Measurements from ENCODE around the gene AP1S2.

AP1S2 gene

DNA sequence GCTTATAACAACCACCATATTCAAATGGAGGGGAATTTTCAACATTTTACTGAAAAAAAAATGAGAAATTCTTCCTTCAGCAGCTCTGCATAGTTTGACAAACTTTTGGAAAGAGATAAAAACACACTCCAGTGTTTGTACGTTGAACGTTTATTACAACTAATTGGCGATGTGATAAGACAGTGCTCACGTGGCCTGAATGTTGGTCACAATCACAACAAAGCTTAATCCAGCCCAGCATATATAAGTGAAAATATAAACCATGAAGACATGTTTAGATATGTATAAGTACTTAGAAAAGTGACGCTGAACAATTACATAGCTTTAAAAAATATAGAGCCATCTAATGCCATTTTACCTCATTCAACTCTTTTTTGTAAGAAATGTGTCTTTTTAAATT, 28.7 kb downstream of the AP1S2 start:
- Histone ChIP-seq H3K4me1 (no peaks in the 10 kb centered on the region), H3K27me3 (ENCODE audit: control insufficient read depth, insufficient read depth, low read length) (no peaks in the 10 kb centered on the region), H3K9me3 (ENCODE audit: control insufficient read depth, low read length) (no peaks in the 10 kb centered on the region), H3K36me3 (ENCODE audit: control insufficient read depth, insufficient read depth, low read length) (no peaks in the 10 kb centered on the region), H2AFZ (no peak overlapping the region), H3K4me3 (ENCODE audit: low read depth, low read length) (no peak overlapping the region), H3K79me2 (no peaks in the 10 kb centered on the region), H3K4me2 (ENCODE audit: low read length) (no peak overlapping the region), H3K27ac (no peak overlapping the region), H3K9ac (no peak overlapping the region)
- TF ChIP-seq, protein P1, sequence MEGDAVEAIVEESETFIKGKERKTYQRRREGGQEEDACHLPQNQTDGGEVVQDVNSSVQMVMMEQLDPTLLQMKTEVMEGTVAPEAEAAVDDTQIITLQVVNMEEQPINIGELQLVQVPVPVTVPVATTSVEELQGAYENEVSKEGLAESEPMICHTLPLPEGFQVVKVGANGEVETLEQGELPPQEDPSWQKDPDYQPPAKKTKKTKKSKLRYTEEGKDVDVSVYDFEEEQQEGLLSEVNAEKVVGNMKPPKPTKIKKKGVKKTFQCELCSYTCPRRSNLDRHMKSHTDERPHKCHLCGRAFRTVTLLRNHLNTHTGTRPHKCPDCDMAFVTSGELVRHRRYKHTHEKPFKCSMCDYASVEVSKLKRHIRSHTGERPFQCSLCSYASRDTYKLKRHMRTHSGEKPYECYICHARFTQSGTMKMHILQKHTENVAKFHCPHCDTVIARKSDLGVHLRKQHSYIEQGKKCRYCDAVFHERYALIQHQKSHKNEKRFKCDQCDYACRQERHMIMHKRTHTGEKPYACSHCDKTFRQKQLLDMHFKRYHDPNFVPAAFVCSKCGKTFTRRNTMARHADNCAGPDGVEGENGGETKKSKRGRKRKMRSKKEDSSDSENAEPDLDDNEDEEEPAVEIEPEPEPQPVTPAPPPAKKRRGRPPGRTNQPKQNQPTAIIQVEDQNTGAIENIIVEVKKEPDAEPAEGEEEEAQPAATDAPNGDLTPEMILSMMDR (IDR thresholded peaks at IDR 0.05), result no peak

DNA sequence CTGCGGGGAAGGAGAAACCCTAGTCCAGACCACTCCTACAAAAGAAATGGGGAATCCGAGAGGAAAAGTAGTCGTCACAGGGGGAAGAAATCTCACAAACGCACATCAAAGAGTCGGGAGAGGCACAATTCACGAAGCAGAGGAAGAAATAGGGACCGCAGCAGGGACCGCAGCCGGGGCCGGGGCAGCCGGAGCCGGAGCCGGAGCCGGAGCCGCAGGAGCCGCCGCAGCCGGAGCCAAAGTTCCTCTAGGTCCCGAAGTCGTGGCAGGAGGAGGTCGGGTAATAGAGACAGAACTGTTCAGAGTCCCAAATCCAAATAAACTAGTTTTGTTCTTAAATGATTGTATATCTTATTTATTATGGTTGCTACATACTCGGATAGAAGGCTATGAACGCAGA, 31.7 kb downstream of the AP1S2 start:
- TF ChIP-seq, protein P1 (IDR thresholded peaks at IDR 0.05), result no peak
- Histone ChIP-seq H3K79me2 (no peaks in the 10 kb centered on the region), H2AFZ (no peak overlapping the region), H3K36me3 (ENCODE audit: control insufficient read depth, insufficient read depth, low read length) (no peaks in the 10 kb centered on the region), H3K4me2 (ENCODE audit: low read length) (no peak overlapping the region), H3K4me3 (ENCODE audit: low read depth, low read length) (no peak overlapping the region), H3K9ac (no peak overlapping the region), H3K27ac (no peak overlapping the region), H3K4me1 (no peaks in the 10 kb centered on the region), H3K27me3 (ENCODE audit: control insufficient read depth, insufficient read depth, low read length) (no peaks in the 10 kb centered on the region), H3K9me3 (ENCODE audit: control insufficient read depth, low read length) (no peaks in the 10 kb centered on the region)

DNA sequence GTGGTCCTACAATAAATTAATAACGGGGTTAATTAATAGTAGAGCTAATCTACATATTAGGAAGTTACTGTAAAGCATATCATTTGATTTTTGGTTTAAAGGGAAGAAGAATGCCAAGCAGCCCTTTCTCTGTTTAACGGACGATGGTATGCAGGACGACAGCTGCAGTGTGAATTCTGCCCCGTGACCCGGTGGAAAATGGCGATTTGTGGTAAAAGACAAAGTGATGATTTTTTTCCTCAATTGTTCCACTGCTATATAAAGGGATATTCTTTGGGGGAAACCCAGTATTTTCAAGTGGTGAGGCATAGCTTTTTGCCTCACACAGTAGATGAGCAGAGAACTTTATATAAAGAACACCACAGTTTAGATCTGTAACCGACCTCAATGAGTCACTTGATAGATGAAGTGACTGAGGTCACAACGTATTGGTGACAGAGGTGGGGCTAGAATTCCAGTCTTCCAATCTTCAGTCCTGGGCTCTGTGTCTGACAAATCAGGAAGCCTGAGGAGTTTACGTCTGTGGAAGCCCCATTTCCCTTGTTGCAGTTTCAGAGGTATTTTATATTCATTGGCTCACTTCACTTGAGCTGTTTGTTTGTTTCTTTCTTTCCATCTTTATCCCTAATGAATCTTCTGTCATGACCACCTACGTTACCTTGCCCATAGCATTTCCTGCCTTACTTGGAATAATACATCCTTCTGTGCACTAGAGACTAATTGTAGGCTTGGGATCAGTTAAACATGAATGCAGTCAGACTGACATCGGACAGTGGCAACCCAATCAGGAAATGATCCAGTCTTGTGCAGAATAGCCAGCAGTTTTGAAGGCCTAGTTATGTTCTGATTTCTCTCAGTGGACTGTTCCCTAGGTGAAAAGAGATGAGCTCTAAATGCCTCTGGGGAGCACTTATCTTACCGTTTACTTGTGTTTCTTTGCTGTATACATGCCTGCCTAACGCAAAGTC, 34.2 kb downstream of the AP1S2 start:
- no peaks in the 10 kb centered on the region for H3K79me2 ChIP-seq
- H3K4me1 ChIP-seq, result no peaks in the 10 kb centered on the region
- H3K4me2 ChIP-seq (ENCODE audit: low read length), result no peak overlapping the region
- H2AFZ ChIP-seq, result no peak overlapping the region
- no peaks in the 10 kb centered on the region for H3K36me3 ChIP-seq (ENCODE audit: control insufficient read depth, insufficient read depth, low read length)
- no peaks in the 10 kb centered on the region for H3K27me3 ChIP-seq (ENCODE audit: control insufficient read depth, insufficient read depth, low read length)
- H3K9me3 ChIP-seq (ENCODE audit: control insufficient read depth, low read length), result no peaks in the 10 kb centered on the region
- TF ChIP-seq, protein P1 (IDR thresholded peaks at IDR 0.05), result no peak
- no peak overlapping the region for H3K4me3 ChIP-seq (ENCODE audit: low read depth, low read length)
- no peak overlapping the region for H3K27ac ChIP-seq
- H3K9ac ChIP-seq, result no peak overlapping the region

DNA sequence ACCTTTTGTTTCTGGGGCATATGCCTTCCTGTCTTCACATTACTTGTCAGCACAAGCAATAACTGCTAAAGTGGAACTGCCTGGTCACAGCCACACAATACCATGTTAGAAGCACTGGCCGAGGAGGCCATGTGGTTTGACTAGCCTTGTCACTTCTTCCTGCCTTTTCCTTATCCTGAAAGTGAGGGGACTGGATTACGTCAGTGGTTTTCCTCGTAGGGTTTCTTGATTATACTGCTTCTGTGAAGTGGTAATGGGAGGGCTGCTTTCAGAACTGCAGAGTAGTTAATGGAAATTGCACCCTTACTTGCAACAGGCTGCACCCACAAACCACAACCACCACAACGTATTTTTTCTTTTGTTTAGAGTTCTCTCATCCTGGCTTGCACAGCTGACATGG, 37.7 kb downstream of the AP1S2 start:
- Histone ChIP-seq H3K27ac (no peak overlapping the region), H3K36me3 (ENCODE audit: control insufficient read depth, insufficient read depth, low read length) (no peaks in the 10 kb centered on the region), H3K9me3 (ENCODE audit: control insufficient read depth, low read length) (no peaks in the 10 kb centered on the region), H3K79me2 (no peaks in the 10 kb centered on the region), H3K4me1 (no peaks in the 10 kb centered on the region), H3K27me3 (ENCODE audit: control insufficient read depth, insufficient read depth, low read length) (no peaks in the 10 kb centered on the region), H3K9ac (no peak overlapping the region), H3K4me3 (ENCODE audit: low read depth, low read length) (no peak overlapping the region), H2AFZ (no peak overlapping the region), H3K4me2 (ENCODE audit: low read length) (no peak overlapping the region)
- TF ChIP-seq, protein P1 (IDR thresholded peaks at IDR 0.05), result no peak

DNA sequence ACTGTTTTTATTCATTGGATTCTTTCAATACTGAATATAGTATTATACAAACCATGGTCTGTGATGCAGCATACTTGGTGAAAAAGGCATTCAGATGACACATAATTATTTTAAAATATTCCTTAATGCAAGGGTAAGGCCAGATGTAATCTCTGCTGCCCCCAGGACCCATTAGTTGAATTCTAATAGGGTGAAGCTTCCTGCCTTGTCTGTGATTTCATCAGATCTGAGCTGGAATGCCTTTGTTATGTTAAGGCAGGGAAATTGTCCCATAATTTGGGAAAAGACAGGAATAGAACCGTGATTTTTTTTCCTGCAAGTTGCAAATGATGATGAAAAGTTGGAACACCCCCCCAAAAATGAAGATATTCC, 38.2 kb downstream of the AP1S2 start:
- Histone ChIP-seq H2AFZ (no peak overlapping the region), H3K27ac (no peak overlapping the region), H3K4me3 (ENCODE audit: low read depth, low read length) (no peak overlapping the region), H3K4me1 (no peaks in the 10 kb centered on the region), H3K36me3 (ENCODE audit: control insufficient read depth, insufficient read depth, low read length) (no peaks in the 10 kb centered on the region), H3K9ac (no peak overlapping the region), H3K4me2 (ENCODE audit: low read length) (no peak overlapping the region), H3K79me2 (no peaks in the 10 kb centered on the region), H3K27me3 (ENCODE audit: control insufficient read depth, insufficient read depth, low read length) (no peaks in the 10 kb centered on the region), H3K9me3 (ENCODE audit: control insufficient read depth, low read length) (no peaks in the 10 kb centered on the region)
- TF ChIP-seq, protein P1 (IDR thresholded peaks at IDR 0.05), result no peak
